ENCODE measurements around the gene ATP6V1F.

Gene ATP6V1F

GRCh38 chr7:128831178-128831993 is 31.3 kb upstream of the ATP6V1F start:
- no peak for DNase-seq (ENCODE audit: low read depth in 1 of 2, low spot score in 1 of 2)
- in situ Hi-C loops (cut with HindIII; ENCODE audit: low pct_unique_long_range_greater_than_20kb, low sequenced_read_pairs), result no loop called here
- no peak for TF ChIP-seq JUND (IDR thresholded peaks at IDR 0.05; ENCODE audit: low read depth)

GRCh38 chr7:128831994-128832879 is 30.4 kb upstream of the ATP6V1F start:
- in situ Hi-C loops (cut with HindIII; ENCODE audit: low pct_unique_long_range_greater_than_20kb, low sequenced_read_pairs), result no loop called here
- no peak for DNase-seq (ENCODE audit: low read depth in 1 of 2, low spot score in 1 of 2)
- no peak for TF ChIP-seq JUND (IDR thresholded peaks at IDR 0.05; ENCODE audit: low read depth)

- TF ChIP-seq JUND (IDR thresholded peaks at IDR 0.05; ENCODE audit: low read depth), result no peak
Measured at GRCh38 chr7:128832880-128833147, 29.8 kb upstream of the ATP6V1F start.

GRCh38 chr7:128833148-128833945 is 29.3 kb upstream of the ATP6V1F start:
- no peak for DNase-seq (ENCODE audit: low read depth in 1 of 2, low spot score in 1 of 2)
- in situ Hi-C loops (cut with HindIII; ENCODE audit: low pct_unique_long_range_greater_than_20kb, low sequenced_read_pairs), result no loop called here
- no peak for TF ChIP-seq JUND (IDR thresholded peaks at IDR 0.05; ENCODE audit: low read depth)

More at GRCh38 chr7:128832880-128833147, 29.8 kb upstream of the ATP6V1F start:
- no peak for DNase-seq (ENCODE audit: low read depth in 1 of 2, low spot score in 1 of 2)
- in situ Hi-C loops (cut with HindIII; ENCODE audit: low pct_unique_long_range_greater_than_20kb, low sequenced_read_pairs), result no loop called here

- DNase-seq (ENCODE audit: low read depth in 1 of 2, low spot score in 1 of 2), result no peak
Measured at GRCh38 chr7:128833946-128834325, 28.7 kb upstream of the ATP6V1F start.

GRCh38 chr7:128835231-128835751 is 27.4 kb upstream of the ATP6V1F start:
- no peak for TF ChIP-seq JUND (IDR thresholded peaks at IDR 0.05; ENCODE audit: low read depth)
- in situ Hi-C loops (cut with HindIII; ENCODE audit: low pct_unique_long_range_greater_than_20kb, low sequenced_read_pairs), result no loop called here
- no peak for DNase-seq (ENCODE audit: low read depth in 1 of 2, low spot score in 1 of 2)

More at GRCh38 chr7:128833946-128834325, 28.7 kb upstream of the ATP6V1F start:
- in situ Hi-C loops (cut with HindIII; ENCODE audit: low pct_unique_long_range_greater_than_20kb, low sequenced_read_pairs), result no loop called here
- TF ChIP-seq JUND (IDR thresholded peaks at IDR 0.05; ENCODE audit: low read depth), result no peak

- DNase-seq (ENCODE audit: low read depth in 1 of 2, low spot score in 1 of 2), result no peak
- TF ChIP-seq JUND (IDR thresholded peaks at IDR 0.05; ENCODE audit: low read depth), result no peak
- in situ Hi-C loops (cut with HindIII; ENCODE audit: low pct_unique_long_range_greater_than_20kb, low sequenced_read_pairs), result no loop called here
Measured at GRCh38 chr7:128835790-128836641, 26.6 kb upstream of the ATP6V1F start.

GRCh38 chr7:128836729-128837348 is 25.8 kb upstream of the ATP6V1F start:
- no peak for TF ChIP-seq JUND (IDR thresholded peaks at IDR 0.05; ENCODE audit: low read depth)
- in situ Hi-C loops (cut with HindIII; ENCODE audit: low pct_unique_long_range_greater_than_20kb, low sequenced_read_pairs), result no loop called here
- no peak for DNase-seq (ENCODE audit: low read depth in 1 of 2, low spot score in 1 of 2)

- no peak for TF ChIP-seq JUND (IDR thresholded peaks at IDR 0.05; ENCODE audit: low read depth)
- in situ Hi-C loops (cut with HindIII; ENCODE audit: low pct_unique_long_range_greater_than_20kb, low sequenced_read_pairs), result no loop called here
- no peak for DNase-seq (ENCODE audit: low read depth in 1 of 2, low spot score in 1 of 2)
Measured at GRCh38 chr7:128837521-128837921, 25.1 kb upstream of the ATP6V1F start.

- TF ChIP-seq JUND (IDR thresholded peaks at IDR 0.05; ENCODE audit: low read depth), result no peak
- in situ Hi-C loops (cut with HindIII; ENCODE audit: low pct_unique_long_range_greater_than_20kb, low sequenced_read_pairs), result no loop called here
- DNase-seq (ENCODE audit: low read depth in 1 of 2, low spot score in 1 of 2), result no peak
Measured at GRCh38 chr7:128838109-128838779, 24.4 kb upstream of the ATP6V1F start.

Data from T47D (cell line).